Activated T-helper 2 cell treated with anti-CD3 and anti-CD28 coated beads, Interferon-gamma antibody, Interleukin-2, Interleukin-4, amounts not matched to agents 10 μg/mL and 5 μg/mL and 100 μg/mL, durations not matched to agents 14 hours and 24 hours and 36 hours (primary cell): ENCODE measurements around the gene SCARF2. TPM values are rescaled to one million over a fixed set of nuclear protein-coding genes. Genes with fewer than 3 reads are reported as not detected.
"Not testable (repeated sequence)": the region's sequence is repeated elsewhere in the genome, so short reads cannot be mapped to it uniquely, and the experiment has no call there.

Experiments used
- DNase-seq: peaks from one replicate; pipeline ENCODE4 v3.0.0; 2021; ENCODE audit warnings: low spot score
- H3K27ac Mint-ChIP-seq: one replicate; pipeline ENCODE4 v1.8.0; 2021; ENCODE audit warnings: mixed read lengths
- H3K27me3 Mint-ChIP-seq: one replicate; pipeline ENCODE4 v1.8.0; 2021; ENCODE audit warnings: low read depth, mixed read lengths
- H3K36me3 Mint-ChIP-seq: one replicate; pipeline ENCODE4 v1.8.0; 2021; ENCODE audit warnings: low read depth, mixed read lengths
- H3K4me1 Mint-ChIP-seq: one replicate; pipeline ENCODE4 v1.8.0; 2021; ENCODE audit warnings: low read depth, mixed read lengths
- H3K4me3 Mint-ChIP-seq: one replicate; pipeline ENCODE4 v1.8.0; 2021; ENCODE audit warnings: low read depth, mild to moderate bottlenecking, moderate library complexity, mixed read lengths
- H3K9me3 Mint-ChIP-seq: one replicate; pipeline ENCODE4 v1.8.0; 2021; ENCODE audit warnings: mixed read lengths
- intact Hi-C: fragments of 100-400 bp; cut with micrococcal nuclease; formaldehyde crosslinking; loops from one replicate; pipeline ENCODE4 v1.15.1; 2023
- total RNA-seq: library from RNA; stranded (reverse); gene quantifications from 2 replicates; pipeline ENCODE4 v1.2.3, GENCODE V29; 2022

Gene SCARF2
- total RNA-seq, 1 donor from 2014 or later: 0.62 TPM

GRCh38 chr22:20415241-20415640 lies 22.4 kb downstream of the SCARF2 start:
- intact Hi-C loops: loop anchor here (5.0 kb wide), 1 partner anchor 282 kb away; no protein-coding TSS in a partner anchor
- not testable (repeated sequence) for H3K27ac Mint-ChIP-seq

DNA sequence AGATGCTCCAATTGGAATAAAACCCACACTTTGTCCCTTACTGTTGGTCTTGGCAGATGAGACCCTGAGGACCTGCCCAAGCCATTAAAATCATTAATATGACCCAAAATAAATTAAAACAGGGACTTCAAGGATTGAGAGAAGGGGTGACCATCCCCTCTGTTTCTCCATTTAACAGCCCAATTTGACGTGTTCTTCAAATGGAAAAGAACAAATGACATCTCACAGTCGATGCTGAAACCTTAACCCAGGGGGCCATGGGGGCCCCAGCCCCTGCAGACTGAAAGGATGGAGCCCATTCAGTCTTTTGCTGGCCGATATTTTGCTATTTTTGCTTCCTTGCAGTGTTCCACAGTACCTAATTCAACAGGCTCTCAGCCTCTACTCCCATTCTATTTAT lies 23.2 kb downstream of the SCARF2 start:
- H3K4me1 Mint-ChIP-seq: no peaks in the 10 kb centered on the region
- intact Hi-C loops: no loop called here
- H3K9me3 Mint-ChIP-seq: no peaks in the 10 kb centered on the region
- H3K4me3 Mint-ChIP-seq: no peak overlapping the region
- H3K36me3 Mint-ChIP-seq: no peaks in the 10 kb centered on the region
- no peak for DNase-seq
- peaks cover 13% of the 10 kb centered on the region for H3K27me3 Mint-ChIP-seq
- no peak overlapping the region for H3K27ac Mint-ChIP-seq

More at GRCh38 chr22:20415241-20415640, 22.4 kb downstream of the SCARF2 start:
- H3K4me3 Mint-ChIP-seq, DNase-seq, H3K36me3 Mint-ChIP-seq, H3K4me1 Mint-ChIP-seq, H3K9me3 Mint-ChIP-seq: not testable (repeated sequence)
- H3K27me3 Mint-ChIP-seq: peaks cover 13% of the 10 kb centered on the region

DNA sequence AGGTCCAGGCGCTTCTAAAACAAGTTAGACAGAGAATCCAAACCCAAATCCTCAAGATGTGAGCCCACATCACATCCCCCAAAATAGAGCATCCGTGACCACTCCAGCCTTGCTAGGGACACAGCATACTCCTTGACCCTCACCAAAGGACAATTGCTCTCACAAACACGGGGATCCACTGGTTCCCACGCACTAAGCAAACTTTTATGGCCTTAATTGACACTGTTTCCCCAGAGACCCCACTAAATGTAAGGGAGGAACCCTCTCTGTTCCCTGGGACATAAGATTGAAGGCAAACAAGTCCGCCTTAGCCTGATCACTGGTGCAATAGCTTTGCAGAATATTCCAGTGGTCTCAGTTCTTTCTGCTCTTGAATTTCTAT lies 23.6 kb downstream of the SCARF2 start:
- Mint-ChIP-seq H3K27ac (no peak overlapping the region), H3K4me3 (no peak overlapping the region), H3K9me3 (no peaks in the 10 kb centered on the region), H3K36me3 (no peaks in the 10 kb centered on the region), H3K27me3 (peaks cover 13% of the 10 kb centered on the region), H3K4me1 (no peaks in the 10 kb centered on the region)
- intact Hi-C loops: no loop called here
- DNase-seq: no peak

DNA sequence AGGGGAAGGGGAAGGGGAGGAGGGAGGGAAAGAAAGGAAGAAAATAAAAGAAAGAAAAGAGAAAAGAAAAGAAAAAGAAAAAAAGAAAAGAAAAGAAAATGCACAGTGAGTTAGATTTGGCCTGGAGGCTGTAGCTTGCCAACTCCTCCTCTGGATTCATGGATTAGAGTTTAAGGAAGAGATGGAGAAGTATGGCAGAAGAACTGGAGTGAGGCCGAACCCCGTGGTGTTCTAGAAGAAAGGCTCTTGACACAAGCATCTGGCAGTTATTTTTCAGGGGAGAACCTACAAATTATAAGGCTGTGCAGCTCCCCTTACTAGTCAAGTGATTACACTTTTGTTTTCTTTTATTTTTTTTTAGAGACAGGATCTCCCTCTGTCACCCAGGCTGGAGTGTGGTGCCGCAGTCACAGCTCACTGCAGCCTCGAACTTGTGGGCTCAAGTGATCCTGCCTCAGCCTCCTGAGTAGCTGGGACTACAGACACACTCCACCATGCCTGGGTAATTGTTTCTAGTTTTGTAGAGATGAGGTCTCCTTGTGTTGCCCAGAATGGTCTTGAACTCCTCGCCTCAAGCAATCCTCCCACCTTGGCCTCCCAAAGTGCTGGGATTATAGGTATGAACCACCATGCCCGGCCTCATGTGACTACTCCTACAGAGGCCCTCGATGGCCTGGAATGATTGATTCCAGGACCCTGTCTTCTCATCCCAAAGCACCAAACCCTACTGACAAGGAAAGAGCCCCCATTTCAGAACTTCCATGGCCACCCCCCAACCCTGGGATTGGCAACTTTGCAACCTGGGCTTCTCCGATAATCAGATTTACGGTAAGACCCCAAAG lies 24.2 kb downstream of the SCARF2 start:
- no peak overlapping the region for H3K27ac Mint-ChIP-seq
- peaks cover 13% of the 10 kb centered on the region for H3K27me3 Mint-ChIP-seq
- no peak overlapping the region for H3K4me3 Mint-ChIP-seq
- intact Hi-C loops: no loop called here
- H3K4me1 Mint-ChIP-seq: no peaks in the 10 kb centered on the region
- H3K9me3 Mint-ChIP-seq: no peaks in the 10 kb centered on the region
- no peaks in the 10 kb centered on the region for H3K36me3 Mint-ChIP-seq
- no peak for DNase-seq

DNA sequence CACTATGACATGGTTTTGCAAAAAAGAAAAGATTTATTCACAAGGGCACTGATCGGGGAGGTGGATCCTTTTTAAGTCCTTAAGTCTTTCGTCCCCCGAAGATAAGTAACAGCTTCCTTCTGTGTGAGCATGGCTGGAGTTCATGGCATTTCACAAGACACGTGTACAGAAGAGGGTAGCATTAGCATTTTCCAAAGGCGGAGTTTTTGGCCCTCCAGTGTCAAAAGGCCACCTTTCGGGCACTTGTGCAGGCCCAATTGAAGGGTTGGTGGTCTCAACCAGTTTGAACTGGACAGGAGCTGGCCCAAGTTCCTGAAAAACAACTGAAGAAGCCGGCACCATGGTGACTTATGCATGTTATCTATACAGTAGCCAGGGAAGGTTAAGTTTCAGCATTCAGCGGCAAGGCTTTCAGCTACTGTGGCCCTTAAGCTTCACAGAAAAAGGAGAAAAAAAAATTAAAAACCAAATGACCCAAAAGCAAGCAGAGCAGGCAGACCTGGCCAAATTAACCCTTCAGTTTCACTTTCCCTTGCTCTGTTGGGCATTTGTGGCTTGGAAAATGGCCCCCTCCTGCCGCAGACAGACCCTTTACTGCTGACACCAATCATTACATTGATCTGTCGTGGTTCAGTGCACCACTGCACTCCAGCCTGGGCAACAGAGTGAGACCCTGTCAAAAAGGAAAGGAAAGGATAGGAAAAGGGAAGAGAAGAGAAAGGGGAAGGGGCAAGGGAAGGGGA lies 25.0 kb downstream of the SCARF2 start:
- Mint-ChIP-seq H3K36me3 (peaks cover under 1% of the 10 kb centered on the region), H3K4me3 (no peak overlapping the region), H3K27me3 (peaks cover 13% of the 10 kb centered on the region), H3K9me3 (no peaks in the 10 kb centered on the region), H3K4me1 (no peaks in the 10 kb centered on the region), H3K27ac (no peak overlapping the region)
- no peak for DNase-seq
- intact Hi-C loops: no loop called here

DNA sequence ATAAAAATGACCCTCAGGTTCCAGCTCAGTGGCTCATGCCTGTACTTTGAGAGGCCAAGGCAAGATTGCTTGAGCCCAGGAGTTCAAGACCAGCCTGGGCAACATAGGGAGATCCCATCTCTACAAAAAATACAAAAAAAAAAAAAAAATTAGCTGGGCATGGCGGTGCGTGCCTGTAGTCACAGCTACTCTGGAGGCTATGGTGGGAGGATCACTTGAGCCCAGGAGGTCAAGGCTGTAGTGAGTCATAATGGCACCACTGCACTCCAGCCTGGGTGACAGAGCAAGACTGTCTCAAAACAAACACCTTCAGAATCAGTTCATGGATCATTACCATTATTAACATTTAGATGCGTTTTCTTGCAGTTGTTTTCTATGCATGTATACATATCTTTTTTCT lies 28.2 kb downstream of the SCARF2 start:
- H3K9me3 Mint-ChIP-seq, DNase-seq, H3K4me1 Mint-ChIP-seq, H3K27ac Mint-ChIP-seq, H3K4me3 Mint-ChIP-seq, H3K27me3 Mint-ChIP-seq, intact Hi-C loops: not testable (repeated sequence)
- peaks cover 13% of the 10 kb centered on the region for H3K36me3 Mint-ChIP-seq

GRCh38 chr22:20408891-20409290 lies 28.7 kb downstream of the SCARF2 start:
- intact Hi-C loops: no loop called here
- no peaks in the 10 kb centered on the region for H3K9me3 Mint-ChIP-seq
- no peak overlapping the region for H3K27ac Mint-ChIP-seq
- peaks cover 4% of the 10 kb centered on the region for H3K27me3 Mint-ChIP-seq
- no peak overlapping the region for H3K4me3 Mint-ChIP-seq
- no peak for DNase-seq
- H3K4me1 Mint-ChIP-seq: no peaks in the 10 kb centered on the region
- peaks cover 15% of the 10 kb centered on the region for H3K36me3 Mint-ChIP-seq

- no peak overlapping the region for H3K4me3 Mint-ChIP-seq
- DNase-seq: no peak
- peaks cover 25% of the 10 kb centered on the region for H3K36me3 Mint-ChIP-seq
- H3K9me3 Mint-ChIP-seq: no peaks in the 10 kb centered on the region
- H3K27ac Mint-ChIP-seq: no peak overlapping the region
- H3K27me3 Mint-ChIP-seq: peaks cover 2% of the 10 kb centered on the region
- intact Hi-C loops: no loop called here
- peaks cover 5% of the 10 kb centered on the region for H3K4me1 Mint-ChIP-seq
These were observed 29.8 kb downstream of the SCARF2 start for GRCh38 chr22:20407829-20408228.

DNA sequence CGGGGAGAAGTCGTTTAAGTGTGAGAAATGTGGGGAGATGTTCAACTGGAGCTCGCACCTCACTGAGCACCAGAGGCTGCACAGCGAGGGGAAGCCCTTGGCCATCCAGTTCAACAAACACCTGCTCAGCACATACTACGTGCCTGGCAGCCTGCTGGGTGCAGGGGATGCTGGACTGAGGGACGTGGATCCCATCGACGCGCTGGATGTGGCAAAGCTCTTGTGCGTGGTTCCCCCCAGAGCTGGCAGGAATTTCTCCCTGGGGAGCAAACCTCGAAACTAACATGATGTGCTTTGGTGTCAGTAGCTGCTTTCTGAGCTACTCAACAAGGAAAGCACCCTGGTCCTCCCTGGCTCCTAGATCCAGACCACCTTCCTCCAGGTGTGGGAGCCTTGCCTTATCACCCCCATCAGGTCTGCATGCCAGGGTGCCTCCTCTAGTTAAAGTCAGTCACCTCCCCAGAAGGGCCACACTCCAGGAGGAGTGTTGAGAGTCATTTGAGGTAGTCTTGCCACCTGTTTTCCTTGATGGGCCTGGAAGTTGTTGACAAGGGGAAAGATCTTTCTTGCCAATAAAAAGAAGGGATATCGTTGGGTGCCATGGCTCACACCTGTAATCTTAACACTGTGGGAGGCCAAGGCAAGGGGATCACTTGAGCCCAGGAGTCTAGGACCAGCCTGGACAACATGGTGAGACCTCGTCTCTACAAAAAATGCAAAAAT lies 30.8 kb downstream of the SCARF2 start:
- DNase-seq: no peak
- Mint-ChIP-seq H3K27me3 (no peaks in the 10 kb centered on the region), H3K4me1 (peaks cover 5% of the 10 kb centered on the region), H3K9me3 (no peaks in the 10 kb centered on the region), H3K36me3 (peaks cover 25% of the 10 kb centered on the region), H3K4me3 (no peak overlapping the region), H3K27ac (no peak overlapping the region)
- intact Hi-C loops: no loop called here

DNA sequence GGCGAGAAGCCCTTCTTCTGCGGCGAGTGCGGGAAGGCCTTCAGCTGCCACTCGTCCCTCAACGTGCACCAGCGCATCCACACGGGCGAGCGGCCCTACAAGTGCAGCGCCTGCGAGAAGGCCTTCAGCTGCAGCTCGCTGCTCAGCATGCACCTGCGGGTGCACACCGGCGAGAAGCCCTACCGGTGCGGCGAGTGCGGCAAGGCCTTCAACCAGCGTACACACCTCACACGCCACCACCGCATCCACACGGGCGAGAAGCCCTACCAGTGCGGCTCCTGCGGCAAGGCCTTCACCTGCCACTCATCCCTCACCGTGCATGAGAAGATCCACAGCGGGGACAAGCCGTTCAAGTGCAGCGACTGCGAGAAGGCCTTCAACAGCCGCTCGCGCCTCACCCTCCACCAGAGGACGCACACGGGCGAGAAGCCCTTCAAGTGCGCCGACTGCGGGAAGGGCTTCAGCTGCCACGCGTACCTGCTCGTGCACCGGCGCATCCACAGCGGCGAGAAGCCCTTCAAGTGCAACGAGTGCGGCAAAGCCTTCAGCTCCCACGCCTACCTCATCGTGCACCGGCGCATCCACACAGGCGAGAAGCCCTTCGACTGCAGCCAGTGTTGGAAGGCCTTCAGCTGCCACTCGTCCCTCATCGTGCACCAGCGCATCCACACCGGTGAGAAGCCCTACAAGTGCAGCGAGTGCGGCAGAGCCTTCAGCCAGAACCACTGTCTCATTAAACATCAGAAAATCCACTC lies 31.5 kb downstream of the SCARF2 start:
- intact Hi-C loops: no loop called here
- no peaks in the 10 kb centered on the region for H3K9me3 Mint-ChIP-seq
- no peaks in the 10 kb centered on the region for H3K27me3 Mint-ChIP-seq
- H3K27ac Mint-ChIP-seq: no peak overlapping the region
- peaks cover 5% of the 10 kb centered on the region for H3K4me1 Mint-ChIP-seq
- DNase-seq: no peak
- H3K36me3 Mint-ChIP-seq: peaks cover 25% of the 10 kb centered on the region
- no peak overlapping the region for H3K4me3 Mint-ChIP-seq

DNA sequence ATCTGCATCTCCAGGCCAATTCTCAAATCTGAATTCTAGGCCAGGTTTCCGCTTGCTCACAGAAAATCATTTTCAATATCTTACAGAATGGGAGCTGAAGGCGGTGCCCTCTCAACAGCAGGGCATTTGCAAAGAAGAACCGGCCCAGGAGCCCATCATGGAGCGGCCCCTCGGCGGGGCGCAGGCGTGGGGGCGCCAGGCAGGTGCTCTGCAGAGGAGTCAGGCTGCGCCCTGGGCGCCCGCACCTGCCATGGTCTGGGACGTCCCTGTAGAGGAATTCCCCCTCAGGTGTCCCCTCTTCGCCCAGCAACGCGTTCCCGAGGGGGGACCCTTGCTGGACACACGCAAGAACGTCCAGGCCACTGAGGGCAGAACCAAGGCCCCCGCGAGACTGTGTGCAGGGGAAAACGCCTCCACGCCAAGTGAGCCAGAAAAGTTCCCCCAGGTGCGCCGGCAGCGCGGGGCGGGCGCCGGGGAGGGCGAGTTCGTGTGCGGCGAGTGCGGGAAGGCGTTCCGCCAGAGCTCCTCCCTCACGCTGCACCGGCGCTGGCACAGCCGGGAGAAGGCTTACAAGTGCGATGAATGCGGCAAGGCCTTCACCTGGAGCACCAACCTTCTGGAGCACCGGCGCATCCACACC lies 32.2 kb downstream of the SCARF2 start:
- peaks cover 5% of the 10 kb centered on the region for H3K4me1 Mint-ChIP-seq
- no peak for DNase-seq
- intact Hi-C loops: no loop called here
- H3K36me3 Mint-ChIP-seq: peaks cover 25% of the 10 kb centered on the region
- no peaks in the 10 kb centered on the region for H3K27me3 Mint-ChIP-seq
- H3K27ac Mint-ChIP-seq: no peak overlapping the region
- no peaks in the 10 kb centered on the region for H3K9me3 Mint-ChIP-seq
- no peak overlapping the region for H3K4me3 Mint-ChIP-seq

GRCh38 chr22:20404881-20405280 lies 32.7 kb downstream of the SCARF2 start:
- Mint-ChIP-seq H3K9me3 (no peaks in the 10 kb centered on the region), H3K27me3 (no peaks in the 10 kb centered on the region), H3K27ac (no peak overlapping the region), H3K4me1 (peaks cover 5% of the 10 kb centered on the region), H3K4me3 (no peak overlapping the region), H3K36me3 (peaks cover 25% of the 10 kb centered on the region)
- intact Hi-C loops: no loop called here
- DNase-seq: no peak
